Measurements from ENCODE around the gene VWA5B1.

- no peak for TF ChIP-seq ATF2 (IDR thresholded peaks at IDR 0.05; ENCODE audit: low read length)
- TF ChIP-seq CTCF (IDR thresholded peaks at IDR 0.05; ENCODE audit: control extremely low read depth in 1 of 3, insufficient read depth in 1 of 3, low read depth in 1 of 3, low read length in 3 of 3): no peak
- TF ChIP-seq JUN (IDR thresholded peaks at IDR 0.05; ENCODE audit: low read depth, low read length): no peak
- no peak for TF ChIP-seq MAX (IDR thresholded peaks at IDR 0.05)
- TF ChIP-seq NANOG (IDR thresholded peaks at IDR 0.05; ENCODE audit: insufficient read depth, low read depth, low read length, poor library complexity, severe bottlenecking): no peak
- no peak for TF ChIP-seq POLR2A (IDR thresholded peaks at IDR 0.05; ENCODE audit: control extremely low read depth in 1 of 2, low read depth in 2 of 2, low read length in 2 of 2)
Measured at GRCh38 chr1:20261095-20261494, 29.6 kb upstream of the VWA5B1 start.

Data from H1 (cell line).